Ascending aorta (tissue), 2 donors: ENCODE data around the gene ADTRP. TPM values are rescaled to one million over a fixed set of nuclear protein-coding genes. Genes with fewer than 3 reads are reported as not detected.
"Not testable (repeated sequence)": the region's sequence is repeated elsewhere in the genome, so short reads cannot be mapped to it uniquely, and the experiment has no call there.

Experiments used
- DNase-seq, 2 donors: peaks; one replicate each; pipeline ENCODE4 v3.0.0-alpha.2; 2019; ENCODE audit warnings: low spot score in 2 of 2
- H3K27ac ChIP-seq, 2 donors: fragments of 200-600 bp; sonication (generic); one replicate each; pipeline ENCODE4 v1.5.1; 2016 to 2017; ENCODE audit warnings: mild to moderate bottlenecking in 1 of 2
- H3K27me3 ChIP-seq: fragments of 200-600 bp; sonication (generic); one replicate; pipeline ENCODE4 v1.5.1; 2017
- H3K36me3 ChIP-seq, 2 donors: fragments of 200-600 bp; sonication (generic); one replicate each; pipeline ENCODE4 v1.5.1; 2016
- H3K4me1 ChIP-seq, 2 donors: fragments of 200-600 bp; sonication (generic); one replicate each; pipeline ENCODE4 v1.5.1; 2016 to 2017; ENCODE audit warnings: mild to moderate bottlenecking in 1 of 2
- H3K4me3 ChIP-seq, 2 donors: fragments of 200-600 bp; sonication (generic); one replicate each; pipeline ENCODE4 v1.5.1; 2016 to 2017; ENCODE audit warnings: mild to moderate bottlenecking in 1 of 2
- H3K9me3 ChIP-seq, 2 donors: fragments of 200-600 bp; sonication (generic); one replicate each; pipeline ENCODE4 v1.5.1; 2016
- intact Hi-C: fragments of 100-400 bp; cut with DNase I; formaldehyde crosslinking; loops from one replicate; pipeline ENCODE4 v1.15.1; 2023
- total RNA-seq: library from RNA; depleted of rRNA; stranded (reverse); fragments of >200 nt; gene quantifications from one replicate; pipeline ENCODE4 v1.1.0, GENCODE V29; 2016
- TF ChIP-seq, protein P1 (sequence below), 3 experiments: fragments of 200-600 bp in 2 of 3; fragments of 450-650 bp in 1 of 3; sonication (generic) in 2 of 3; IDR thresholded peaks; one replicate each; pipeline ENCODE4 v1.5.1; 2016 to 2019; ENCODE audit warnings: antibody characterized with exemption in 3 of 3, mild to moderate bottlenecking in 1 of 3, moderate library complexity in 1 of 3

ADTRP gene
- total RNA-seq, 1 donor from 2014 or later, result not detected

DNA sequence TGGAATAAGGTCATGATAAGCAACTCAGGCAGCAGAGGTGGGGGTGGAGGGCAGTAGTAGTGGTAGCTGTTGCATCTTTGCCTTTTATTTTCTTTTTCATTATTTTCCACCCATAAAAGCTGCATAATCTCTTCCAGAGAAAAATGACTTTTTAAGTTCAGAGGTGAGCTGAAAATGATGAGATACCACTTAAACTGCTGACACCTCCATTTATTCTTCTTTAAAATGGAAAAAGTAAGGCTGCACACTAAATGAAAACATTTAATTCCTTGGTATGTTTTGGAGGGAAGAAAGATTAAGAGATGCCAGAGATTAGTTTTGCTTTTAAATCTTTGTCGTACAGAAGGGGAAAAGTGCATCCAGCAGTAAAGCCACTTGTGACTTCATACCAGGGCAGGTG, 97.2 kb downstream of the ADTRP start:
- intact Hi-C loops, result no loop called here
- H3K9me3 ChIP-seq, result no peaks in the 10 kb centered on the region
- TF ChIP-seq, protein P1, sequence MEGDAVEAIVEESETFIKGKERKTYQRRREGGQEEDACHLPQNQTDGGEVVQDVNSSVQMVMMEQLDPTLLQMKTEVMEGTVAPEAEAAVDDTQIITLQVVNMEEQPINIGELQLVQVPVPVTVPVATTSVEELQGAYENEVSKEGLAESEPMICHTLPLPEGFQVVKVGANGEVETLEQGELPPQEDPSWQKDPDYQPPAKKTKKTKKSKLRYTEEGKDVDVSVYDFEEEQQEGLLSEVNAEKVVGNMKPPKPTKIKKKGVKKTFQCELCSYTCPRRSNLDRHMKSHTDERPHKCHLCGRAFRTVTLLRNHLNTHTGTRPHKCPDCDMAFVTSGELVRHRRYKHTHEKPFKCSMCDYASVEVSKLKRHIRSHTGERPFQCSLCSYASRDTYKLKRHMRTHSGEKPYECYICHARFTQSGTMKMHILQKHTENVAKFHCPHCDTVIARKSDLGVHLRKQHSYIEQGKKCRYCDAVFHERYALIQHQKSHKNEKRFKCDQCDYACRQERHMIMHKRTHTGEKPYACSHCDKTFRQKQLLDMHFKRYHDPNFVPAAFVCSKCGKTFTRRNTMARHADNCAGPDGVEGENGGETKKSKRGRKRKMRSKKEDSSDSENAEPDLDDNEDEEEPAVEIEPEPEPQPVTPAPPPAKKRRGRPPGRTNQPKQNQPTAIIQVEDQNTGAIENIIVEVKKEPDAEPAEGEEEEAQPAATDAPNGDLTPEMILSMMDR (IDR thresholded peaks at IDR 0.05), result no peak

DNA sequence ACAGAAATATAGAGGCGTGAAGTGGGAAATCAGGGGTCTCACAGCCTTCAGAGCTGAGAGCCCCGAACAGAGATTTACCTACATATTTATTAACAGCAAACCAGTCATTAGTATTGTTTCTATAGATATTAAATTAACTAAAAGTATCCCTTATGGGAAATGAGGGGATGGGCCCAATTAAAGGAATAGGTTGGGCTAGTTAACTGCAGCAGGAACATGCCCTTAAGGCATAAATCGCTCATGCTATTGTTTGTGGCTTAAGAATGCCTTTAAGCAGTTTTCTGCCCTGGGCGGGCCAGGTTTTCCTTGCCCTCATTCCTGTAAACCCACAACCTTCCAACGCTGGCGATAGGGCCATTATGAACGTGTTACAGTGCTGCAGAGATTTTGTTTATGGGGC, 98.1 kb downstream of the ADTRP start:
- DNase-seq, H3K4me1 ChIP-seq, intact Hi-C loops, H3K4me3 ChIP-seq, H3K27me3 ChIP-seq, H3K36me3 ChIP-seq, H3K9me3 ChIP-seq, H3K27ac ChIP-seq: not testable (repeated sequence)

More for the DNA sequence above, 97.2 kb downstream of the ADTRP start:
- Histone ChIP-seq H3K27me3 (no peaks in the 10 kb centered on the region), H3K4me3 (no peak overlapping the region), H3K27ac (no peak overlapping the region), H3K4me1 (no peaks in the 10 kb centered on the region), H3K36me3 (no peaks in the 10 kb centered on the region)
- no peak for DNase-seq

DNA sequence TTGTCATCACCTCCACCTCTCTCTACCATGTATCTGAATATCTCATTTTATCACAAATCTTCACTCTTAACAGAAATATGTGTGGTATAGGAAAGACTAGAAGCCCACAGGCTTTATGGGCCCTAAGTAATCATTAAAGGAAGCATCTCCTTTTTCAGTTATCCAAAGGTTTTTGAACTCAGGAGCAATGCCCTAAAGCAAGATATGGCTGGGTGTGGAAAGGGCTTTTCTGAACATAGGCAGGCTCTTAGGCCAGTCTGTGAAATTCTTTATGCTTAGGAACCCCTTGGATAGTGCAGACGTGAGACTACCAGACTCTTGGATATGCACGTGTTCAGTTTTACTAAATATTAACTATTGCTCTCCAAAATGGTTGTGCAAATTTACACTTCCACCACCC, 99.5 kb downstream of the ADTRP start:
- Histone ChIP-seq H3K9me3 (no peaks in the 10 kb centered on the region), H3K27me3 (no peaks in the 10 kb centered on the region), H3K27ac (no peak overlapping the region), H3K4me1 (no peaks in the 10 kb centered on the region), H3K36me3 (no peaks in the 10 kb centered on the region), H3K4me3 (no peak overlapping the region)
- DNase-seq, result no peak
- TF ChIP-seq, protein P1 (IDR thresholded peaks at IDR 0.05), result no peak
- intact Hi-C loops, result no loop called here

DNA sequence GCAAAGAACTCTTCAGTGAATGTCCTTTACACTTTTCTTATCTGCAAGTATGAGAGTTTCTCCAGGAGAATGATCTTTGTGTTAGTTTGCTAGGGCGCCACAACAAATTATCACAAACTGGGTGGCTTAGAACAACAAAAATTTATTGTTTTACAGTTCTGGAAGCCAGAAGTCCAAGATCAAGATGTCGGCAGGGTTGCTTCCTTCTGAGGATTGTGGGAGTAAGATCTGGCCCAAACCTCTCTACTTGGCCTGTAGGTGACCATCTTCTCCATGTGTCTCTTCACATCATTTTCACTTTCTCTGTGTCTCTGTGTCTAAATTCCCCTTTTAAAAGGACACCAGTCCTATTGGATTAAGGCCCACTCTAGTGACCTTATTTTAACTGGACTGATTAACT, 103.0 kb downstream of the ADTRP start:
- no peaks in the 10 kb centered on the region for H3K4me1 ChIP-seq
- no peak overlapping the region for H3K27ac ChIP-seq
- H3K27me3 ChIP-seq, result no peaks in the 10 kb centered on the region
- intact Hi-C loops, result no loop called here
- no peak overlapping the region for H3K4me3 ChIP-seq
- TF ChIP-seq, protein P1 (IDR thresholded peaks at IDR 0.05), result no peak
- peaks cover 0 to 5% of the 10 kb centered on the region in 2 donors for H3K9me3 ChIP-seq
- H3K36me3 ChIP-seq, result no peaks in the 10 kb centered on the region
- no peak for DNase-seq

DNA sequence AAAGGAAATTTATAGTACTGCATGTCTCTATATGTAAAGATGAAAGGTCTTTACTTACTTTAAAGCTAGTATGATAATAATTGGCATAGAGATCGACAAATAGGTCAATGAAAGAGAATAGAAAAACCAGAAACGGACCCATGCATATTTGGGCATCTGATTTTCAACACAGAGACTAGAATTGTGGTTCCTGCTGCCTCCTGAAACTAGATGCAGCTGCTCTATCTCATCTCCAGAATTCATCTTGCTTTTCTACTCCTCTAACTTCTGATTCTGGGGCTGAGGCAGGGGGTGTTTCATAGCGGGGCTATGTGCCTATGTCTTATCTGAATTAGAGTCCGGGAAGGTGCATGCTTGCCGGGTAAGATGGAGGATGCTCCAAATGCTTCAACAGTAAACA, 105.9 kb downstream of the ADTRP start:
- no peak for DNase-seq
- TF ChIP-seq, protein P1 (IDR thresholded peaks at IDR 0.05), result no peak

DNA sequence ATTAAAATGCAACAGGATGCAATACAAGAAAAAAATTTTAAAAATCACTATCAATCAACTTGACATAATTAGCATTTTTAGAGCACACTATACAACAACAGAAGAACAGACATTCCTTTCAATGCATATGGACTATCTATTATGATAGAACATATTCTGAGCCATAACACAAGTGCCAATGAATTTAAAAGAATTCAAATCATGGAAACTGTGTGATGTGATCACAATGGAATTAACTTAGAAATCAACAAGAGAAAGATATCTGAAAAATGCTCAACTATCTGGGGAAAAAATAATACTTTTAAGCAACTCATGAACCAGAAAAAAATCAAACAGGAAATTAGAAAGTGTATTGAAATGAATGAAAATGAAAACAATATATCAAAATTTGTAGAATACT, 106.3 kb downstream of the ADTRP start:
- Histone ChIP-seq H3K9me3 (peaks cover 0 to 6% of the 10 kb centered on the region in 2 donors), H3K27ac (no peak overlapping the region), H3K36me3 (no peaks in the 10 kb centered on the region), H3K4me1 (no peaks in the 10 kb centered on the region), H3K4me3 (no peak overlapping the region), H3K27me3 (no peaks in the 10 kb centered on the region)
- TF ChIP-seq, protein P1 (IDR thresholded peaks at IDR 0.05), result no peak
- intact Hi-C loops, result no loop called here
- no peak for DNase-seq

More for the DNA sequence above, 105.9 kb downstream of the ADTRP start:
- no peaks in the 10 kb centered on the region for H3K36me3 ChIP-seq
- no peaks in the 10 kb centered on the region for H3K4me1 ChIP-seq
- no peak overlapping the region for H3K4me3 ChIP-seq
- H3K9me3 ChIP-seq, result peaks cover 0 to 6% of the 10 kb centered on the region in 2 donors
- H3K27ac ChIP-seq, result no peak overlapping the region
- intact Hi-C loops, result no loop called here
- H3K27me3 ChIP-seq, result no peaks in the 10 kb centered on the region
